ENCODE data around the gene LRRC17. TPM values are rescaled to one million over a fixed set of nuclear protein-coding genes. Genes with fewer than 3 reads are reported as not detected.

The LRRC17 gene
- total and polyA plus RNA-seq, 12 donors = 1.5 to 26.3 (median 3.3) TPM

- Histone ChIP-seq H3K4me1 (replicated peaks in 1 of 2) (peaks cover 0 to 16% of the 10 kb centered on the region in 2 donors), H3K4me3 (peak overlapping the region in 1 of 4 donors; percentile 10), H3K36me3 (replicated peaks in 1 of 2) (no peaks in the 10 kb centered on the region), H3K27ac (peak overlapping the region in 1 of 5 donors; percentile 32), H3K9me3 (replicated peaks in 1 of 3) (no peaks in the 10 kb centered on the region), H3K27me3 (no peaks in the 10 kb centered on the region)
- intact Hi-C loops (cut with DNase I) = loop anchor here in 1 of 2 donors (10.0 kb wide), 1 partner anchor 150 kb away; no protein-coding TSS in a partner anchor
- TF ChIP-seq POLR2A (IDR thresholded peaks at IDR 0.05) (no peak), CTCF (IDR thresholded peaks at IDR 0.05) (no peak)
- WGBS, 4 donors = 72 to 85% (median 78%) methylated on average over 8 of the region's 8 CpGs
- DNase-seq = peak in 5 of 7 donors; percentile 25 to 30 (median 27)
These were observed 1.8 kb downstream of the LRRC17 start for GRCh38 chr7:102914585-102914984.

- no peaks in the 10 kb centered on the region for H3K27me3 ChIP-seq
These were observed 3.6 kb downstream of the LRRC17 start for GRCh38 chr7:102916426-102916825.

GRCh38 chr7:102916881-102917280 lies 4.1 kb downstream of the LRRC17 start:
- peaks cover 0 to 16% of the 10 kb centered on the region in 2 donors for H3K4me1 ChIP-seq (replicated peaks in 1 of 2)
- no peaks in the 10 kb centered on the region for H3K27me3 ChIP-seq
- no peak for DNase-seq
- no peak overlapping the region for H3K27ac ChIP-seq
- H3K4me3 ChIP-seq = no peak overlapping the region
- intact Hi-C loops (cut with DNase I) = loop anchor here in 1 of 2 donors (10.0 kb wide), 1 partner anchor 148 kb away; no protein-coding TSS in a partner anchor
- H3K9me3 ChIP-seq (replicated peaks in 1 of 3) = no peaks in the 10 kb centered on the region
- no peaks in the 10 kb centered on the region for H3K36me3 ChIP-seq (replicated peaks in 1 of 2)
- TF ChIP-seq POLR2A (IDR thresholded peaks at IDR 0.05) (no peak), CTCF (IDR thresholded peaks at IDR 0.05) (no peak)

More at GRCh38 chr7:102916426-102916825, 3.6 kb downstream of the LRRC17 start:
- no peak for TF ChIP-seq POLR2A (IDR thresholded peaks at IDR 0.05)
- TF ChIP-seq CTCF (IDR thresholded peaks at IDR 0.05) = no peak
- no peaks in the 10 kb centered on the region for H3K9me3 ChIP-seq (replicated peaks in 1 of 3)
- no peak overlapping the region for H3K27ac ChIP-seq
- H3K4me1 ChIP-seq (replicated peaks in 1 of 2) = peaks cover 0 to 16% of the 10 kb centered on the region in 2 donors
- H3K4me3 ChIP-seq = no peak overlapping the region
- intact Hi-C loops (cut with DNase I) = loop anchor here in 1 of 2 donors (10.0 kb wide), 1 partner anchor 148 kb away; no protein-coding TSS in a partner anchor
- WGBS, 4 donors = 42 to 57% (median 54%) methylated on average over 3 of the region's 3 CpGs
- no peaks in the 10 kb centered on the region for H3K36me3 ChIP-seq (replicated peaks in 1 of 2)
- DNase-seq = peak in 1 of 7 donors; percentile 14

- Histone ChIP-seq H3K27me3 (no peaks in the 10 kb centered on the region), H3K4me3 (no peak overlapping the region), H3K27ac (no peak overlapping the region), H3K36me3 (replicated peaks in 1 of 2) (no peaks in the 10 kb centered on the region), H3K9me3 (replicated peaks in 1 of 3) (no peaks in the 10 kb centered on the region), H3K4me1 (replicated peaks in 1 of 2) (peaks cover 0 to 16% of the 10 kb centered on the region in 2 donors)
- TF ChIP-seq POLR2A (IDR thresholded peaks at IDR 0.05) (no peak), CTCF (IDR thresholded peaks at IDR 0.05) (no peak)
- WGBS, 4 donors = 76 to 85% (median 83%) methylated on average over 5 of the region's 5 CpGs
- intact Hi-C loops (cut with DNase I) = loop anchor here in 1 of 2 donors (10.0 kb wide), 1 partner anchor 147 kb away; no protein-coding TSS in a partner anchor
- no peak for DNase-seq
These were observed 4.9 kb downstream of the LRRC17 start for GRCh38 chr7:102917436-102918353.

All from adrenal gland (tissue), 12 donors.